ENCODE data around the gene ASPRV1.

The ASPRV1 gene

DNA sequence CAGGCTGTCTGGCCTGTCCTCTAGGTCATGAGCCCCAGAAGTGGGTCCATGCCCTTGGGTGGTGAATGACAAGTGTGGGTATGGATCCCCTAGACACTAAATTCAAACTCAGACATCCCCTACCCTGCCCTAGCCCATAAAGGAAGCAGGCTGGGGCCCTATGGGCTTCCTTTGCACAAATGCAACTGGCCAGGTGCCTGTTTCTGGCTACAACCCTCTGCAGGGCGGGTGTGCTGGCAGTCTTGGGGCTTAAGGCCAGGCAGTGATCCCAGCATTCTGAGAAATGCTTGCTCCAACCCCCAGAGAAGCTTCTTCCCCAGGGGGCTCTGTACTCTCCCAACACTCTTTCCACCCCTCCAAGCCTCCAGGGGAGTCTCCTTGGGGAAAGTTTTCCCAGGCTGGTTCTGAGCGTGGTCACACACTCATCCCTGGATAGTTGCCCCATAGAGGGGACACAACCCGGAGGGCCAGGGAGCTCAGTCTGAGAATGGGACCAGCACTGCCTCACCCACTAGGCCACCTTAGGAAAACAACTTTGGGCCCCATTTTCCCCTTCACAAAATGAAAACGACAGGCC is 16.6 kb upstream of the ASPRV1 start:
- Histone ChIP-seq H3K4me1 (no peaks in the 10 kb centered on the region), H3K27me3 (ENCODE audit: low read depth) (no peaks in the 10 kb centered on the region), H3K36me3 (replicated peaks) (no peaks in the 10 kb centered on the region), H3K4me3 (no peak overlapping the region), H3K9me3 (no peaks in the 10 kb centered on the region)
- DNase-seq (ENCODE audit: low spot score in 2 of 2): no peak
- in situ Hi-C loops (cut with MboI; ENCODE audit: low sequenced_read_pairs): no loop called here

DNA sequence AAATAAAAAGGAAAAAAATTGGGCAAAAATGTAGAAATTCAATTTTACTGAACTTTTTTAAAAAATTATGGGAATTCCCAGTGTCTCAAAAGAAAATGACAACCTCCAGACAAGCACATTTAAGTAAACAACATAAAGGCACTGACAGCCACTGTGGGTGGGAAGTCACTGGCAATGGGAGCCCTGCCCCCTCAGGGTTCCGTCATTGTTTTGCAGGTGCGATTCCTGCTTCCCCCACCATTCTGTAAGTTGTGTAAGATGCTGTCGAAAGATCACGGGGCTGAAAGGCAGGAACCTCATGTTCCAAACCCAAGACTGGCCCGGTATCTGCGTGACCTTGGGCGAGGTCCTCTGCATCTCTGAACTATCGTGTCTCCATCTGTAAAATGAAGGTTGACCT is 15.8 kb upstream of the ASPRV1 start:
- in situ Hi-C loops (cut with MboI; ENCODE audit: low sequenced_read_pairs): no loop called here
- Histone ChIP-seq H3K36me3 (replicated peaks) (no peaks in the 10 kb centered on the region), H3K4me3 (no peak overlapping the region), H3K4me1 (no peaks in the 10 kb centered on the region), H3K27me3 (ENCODE audit: low read depth) (no peaks in the 10 kb centered on the region), H3K9me3 (no peaks in the 10 kb centered on the region)
- DNase-seq (ENCODE audit: low spot score in 2 of 2): no peak

DNA sequence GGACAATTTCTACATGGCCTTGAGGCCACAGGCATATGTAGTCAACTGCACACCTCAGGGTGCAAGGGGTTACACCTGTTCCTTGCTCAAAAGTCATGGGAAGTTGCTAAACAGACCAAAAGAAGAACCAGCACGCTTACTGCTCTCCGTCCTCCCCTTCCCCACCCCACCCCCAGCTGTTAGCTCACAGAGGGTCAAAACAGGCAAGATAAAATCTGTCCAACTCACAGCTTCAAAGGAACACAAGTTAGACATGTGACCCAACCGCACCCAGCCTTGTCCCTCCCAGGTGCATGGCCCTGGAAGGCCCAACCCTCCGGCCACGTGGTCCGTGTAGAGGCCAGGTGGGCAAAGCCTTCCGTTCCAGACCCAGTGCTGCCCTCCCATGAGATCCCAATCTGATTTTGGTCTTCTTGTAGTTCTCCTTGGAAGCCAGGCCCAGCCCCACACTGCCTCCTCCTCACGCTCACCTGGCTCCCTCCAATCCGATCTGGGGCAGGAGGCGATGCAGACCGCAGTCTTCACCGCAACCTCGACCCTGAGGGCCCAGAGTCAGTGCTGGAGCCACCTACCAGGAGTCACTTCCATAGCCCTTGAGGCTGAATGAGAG is 14.5 kb upstream of the ASPRV1 start:
- no peaks in the 10 kb centered on the region for H3K4me1 ChIP-seq
- no peaks in the 10 kb centered on the region for H3K36me3 ChIP-seq (replicated peaks)
- no peak overlapping the region for H3K4me3 ChIP-seq
- H3K9me3 ChIP-seq: no peaks in the 10 kb centered on the region
- in situ Hi-C loops (cut with MboI; ENCODE audit: low sequenced_read_pairs): no loop called here
- DNase-seq (ENCODE audit: low spot score in 2 of 2): no peak
- H3K27me3 ChIP-seq (ENCODE audit: low read depth): no peaks in the 10 kb centered on the region

DNA sequence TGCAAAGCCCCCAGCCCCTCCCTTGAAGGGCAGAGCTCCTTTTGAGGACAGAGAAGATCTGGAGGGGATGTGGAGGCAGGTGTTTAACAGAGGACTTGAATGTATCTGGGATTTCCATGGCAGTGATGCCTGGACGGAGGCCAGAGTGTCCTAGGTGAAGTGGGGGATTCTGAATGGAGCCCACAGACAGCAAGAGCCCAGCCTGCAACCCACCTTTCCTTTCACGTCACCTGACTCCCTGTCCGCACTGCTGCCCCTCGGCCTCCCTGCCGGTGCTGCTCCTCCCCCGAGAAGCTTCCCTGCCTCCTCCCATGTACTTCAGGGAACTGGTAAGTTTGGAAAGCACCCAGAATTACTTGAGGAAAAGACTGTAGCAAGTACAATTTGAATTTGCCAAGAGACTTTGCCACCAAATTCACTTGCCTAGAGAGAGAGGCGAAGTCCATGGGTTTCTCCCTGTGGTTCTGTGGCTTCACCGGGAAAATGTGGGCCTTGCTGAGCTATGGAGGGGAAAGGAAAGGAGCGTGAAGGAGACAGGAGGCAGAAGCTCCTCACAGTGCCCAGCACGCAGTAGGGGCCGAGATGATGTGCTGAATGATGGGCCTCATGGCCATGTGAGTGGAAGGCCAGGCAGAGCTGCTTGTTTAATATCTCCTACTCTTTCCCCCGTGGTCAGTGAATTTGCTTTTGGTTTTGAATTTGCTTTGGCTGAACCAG is 13.9 kb upstream of the ASPRV1 start:
- Histone ChIP-seq H3K9me3 (no peaks in the 10 kb centered on the region), H3K36me3 (replicated peaks) (no peaks in the 10 kb centered on the region), H3K4me1 (no peaks in the 10 kb centered on the region), H3K27me3 (ENCODE audit: low read depth) (no peaks in the 10 kb centered on the region), H3K4me3 (no peak overlapping the region)
- in situ Hi-C loops (cut with MboI; ENCODE audit: low sequenced_read_pairs): no loop called here
- no peak for DNase-seq (ENCODE audit: low spot score in 2 of 2)

DNA sequence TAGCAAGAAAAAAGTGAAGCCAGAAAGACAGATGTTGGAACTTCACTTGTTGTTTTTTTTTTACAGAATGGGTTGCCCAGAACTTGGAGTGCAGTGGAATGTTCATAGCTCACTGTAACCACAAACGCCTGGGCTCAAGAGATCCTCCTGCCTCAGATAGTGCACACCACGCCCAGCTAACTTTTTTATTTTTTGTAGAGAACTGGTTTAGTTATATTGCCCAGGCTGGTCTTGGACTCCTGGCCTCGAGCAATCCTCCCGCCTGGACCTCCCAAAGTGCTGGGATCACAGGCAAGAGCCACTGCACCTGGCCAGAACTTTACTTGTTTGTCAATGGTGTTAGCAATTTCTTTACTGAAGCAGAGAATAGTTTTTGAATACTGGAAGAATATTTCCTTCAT is 11.9 kb upstream of the ASPRV1 start:
- no peaks in the 10 kb centered on the region for H3K9me3 ChIP-seq
- no peaks in the 10 kb centered on the region for H3K36me3 ChIP-seq (replicated peaks)
- H3K4me1 ChIP-seq: no peaks in the 10 kb centered on the region
- no peaks in the 10 kb centered on the region for H3K27me3 ChIP-seq (ENCODE audit: low read depth)
- H3K4me3 ChIP-seq: no peak overlapping the region
- DNase-seq (ENCODE audit: low spot score in 2 of 2): no peak
- in situ Hi-C loops (cut with MboI; ENCODE audit: low sequenced_read_pairs): no loop called here

DNA sequence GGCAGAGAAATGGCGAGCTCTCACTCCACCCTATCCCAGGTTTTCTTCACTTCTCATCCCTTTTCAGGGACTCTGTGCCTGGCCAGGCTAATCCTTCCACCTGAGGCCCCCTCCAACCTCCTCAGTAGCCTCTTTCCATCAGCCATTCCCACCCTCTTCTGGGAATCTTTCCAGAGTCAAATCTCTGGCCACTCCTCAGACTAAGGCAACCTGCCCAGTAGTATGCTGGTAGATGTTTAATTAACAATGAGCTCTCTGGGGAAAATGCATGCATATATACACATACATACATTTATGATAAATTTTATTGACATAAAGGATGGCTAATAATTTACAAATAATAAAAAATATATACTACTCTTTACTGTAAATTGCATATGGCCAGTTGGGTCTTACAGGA is 11.4 kb upstream of the ASPRV1 start:
- Histone ChIP-seq H3K27me3 (ENCODE audit: low read depth) (no peaks in the 10 kb centered on the region), H3K4me3 (no peak overlapping the region), H3K36me3 (replicated peaks) (no peaks in the 10 kb centered on the region), H3K9me3 (no peaks in the 10 kb centered on the region), H3K4me1 (no peaks in the 10 kb centered on the region)
- no peak for DNase-seq (ENCODE audit: low spot score in 2 of 2)
- in situ Hi-C loops (cut with MboI; ENCODE audit: low sequenced_read_pairs): no loop called here

DNA sequence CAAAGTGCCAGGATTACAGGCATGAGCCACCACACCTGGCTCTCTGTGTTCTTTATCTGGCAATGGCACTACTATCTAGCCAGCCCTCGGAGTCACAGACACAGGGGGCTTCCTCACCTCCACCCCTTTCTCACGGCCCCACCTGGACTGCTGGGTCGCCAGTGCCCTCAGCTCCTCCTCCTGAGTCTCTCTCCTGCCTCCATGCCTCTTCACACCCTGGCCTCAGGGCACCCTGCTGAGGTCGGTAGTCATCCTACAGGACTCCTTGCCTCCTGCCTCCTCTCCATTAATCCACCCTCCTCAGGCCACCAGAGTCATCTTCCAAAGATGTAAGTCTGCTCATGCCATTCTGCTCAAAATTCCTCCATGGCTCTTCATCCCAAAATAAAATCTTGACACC is 8.6 kb upstream of the ASPRV1 start:
- DNase-seq (ENCODE audit: low spot score in 2 of 2): no peak
- H3K4me3 ChIP-seq: no peak overlapping the region
- H3K9me3 ChIP-seq: no peaks in the 10 kb centered on the region
- no peaks in the 10 kb centered on the region for H3K27me3 ChIP-seq (ENCODE audit: low read depth)
- H3K36me3 ChIP-seq (replicated peaks): no peaks in the 10 kb centered on the region
- H3K4me1 ChIP-seq: no peaks in the 10 kb centered on the region
- in situ Hi-C loops (cut with MboI; ENCODE audit: low sequenced_read_pairs): no loop called here

DNA sequence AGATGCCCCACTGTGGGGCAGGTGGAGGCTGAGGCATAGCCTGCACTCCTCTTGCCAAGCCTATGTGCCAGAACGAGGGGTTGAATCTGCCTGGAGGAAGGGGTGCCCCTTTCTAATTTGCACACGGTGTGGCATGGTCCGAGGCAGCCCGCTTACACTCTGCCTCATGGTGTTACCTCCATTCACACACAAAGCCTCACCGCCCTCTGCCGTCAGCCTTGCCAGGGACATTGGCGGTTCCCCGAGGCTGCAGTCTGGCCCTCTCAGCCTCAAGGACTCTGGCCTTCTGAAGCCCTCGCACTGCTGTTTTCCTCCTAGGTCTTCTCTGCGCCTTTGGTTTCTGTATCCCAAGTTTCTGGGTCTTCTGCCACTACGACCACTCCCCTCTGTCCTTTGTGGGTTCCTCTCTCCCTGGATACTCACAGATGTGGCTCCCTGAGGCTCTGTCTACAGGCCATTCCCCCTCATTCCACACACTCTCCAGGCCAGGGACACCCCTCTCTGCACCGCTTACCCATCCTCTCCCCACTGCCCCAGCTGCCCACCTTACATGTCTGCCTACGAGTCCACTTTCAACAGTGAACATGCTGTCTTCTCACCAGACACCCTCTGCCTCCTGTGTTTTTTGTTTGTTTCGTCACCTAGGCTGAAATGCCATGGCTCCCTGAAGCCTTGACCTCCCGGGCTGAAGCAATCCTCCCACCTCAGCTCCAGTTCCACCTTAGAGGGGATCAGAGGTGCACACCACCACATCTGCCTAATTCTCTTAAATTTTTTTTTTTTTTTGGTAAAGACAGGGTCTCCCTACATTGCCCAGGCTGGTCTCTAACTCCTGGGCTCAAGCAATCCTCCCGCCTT is 7.9 kb upstream of the ASPRV1 start:
- in situ Hi-C loops (cut with MboI; ENCODE audit: low sequenced_read_pairs): no loop called here
- no peaks in the 10 kb centered on the region for H3K4me1 ChIP-seq
- no peak for DNase-seq (ENCODE audit: low spot score in 2 of 2)
- H3K36me3 ChIP-seq (replicated peaks): no peaks in the 10 kb centered on the region
- no peak overlapping the region for H3K4me3 ChIP-seq
- H3K27me3 ChIP-seq (ENCODE audit: low read depth): no peaks in the 10 kb centered on the region
- no peaks in the 10 kb centered on the region for H3K9me3 ChIP-seq

DNA sequence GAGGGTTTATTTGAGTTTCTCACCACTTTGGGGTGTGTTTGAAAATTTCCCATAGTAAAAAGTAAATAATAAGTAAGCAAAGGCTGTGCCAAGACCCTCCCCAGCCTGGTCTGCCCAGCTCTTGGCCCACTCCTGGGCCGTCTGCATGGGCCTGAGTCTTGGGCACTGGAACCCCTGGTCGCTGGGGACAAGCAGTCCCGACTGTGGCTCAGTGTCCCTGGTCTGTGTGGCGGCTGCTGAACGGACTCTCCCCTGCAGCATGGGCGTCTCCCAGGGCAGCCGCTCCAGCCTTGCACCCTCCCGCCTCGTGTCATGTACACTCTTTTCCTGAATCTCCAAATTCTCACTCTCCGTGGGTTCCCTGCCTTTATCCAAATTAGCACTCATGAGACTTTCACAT is 7.2 kb upstream of the ASPRV1 start:
- H3K4me1 ChIP-seq: no peaks in the 10 kb centered on the region
- no peaks in the 10 kb centered on the region for H3K36me3 ChIP-seq (replicated peaks)
- no peak for DNase-seq (ENCODE audit: low spot score in 2 of 2)
- in situ Hi-C loops (cut with MboI; ENCODE audit: low sequenced_read_pairs): no loop called here
- H3K4me3 ChIP-seq: no peak overlapping the region
- no peaks in the 10 kb centered on the region for H3K9me3 ChIP-seq
- H3K27me3 ChIP-seq (ENCODE audit: low read depth): no peaks in the 10 kb centered on the region

DNA sequence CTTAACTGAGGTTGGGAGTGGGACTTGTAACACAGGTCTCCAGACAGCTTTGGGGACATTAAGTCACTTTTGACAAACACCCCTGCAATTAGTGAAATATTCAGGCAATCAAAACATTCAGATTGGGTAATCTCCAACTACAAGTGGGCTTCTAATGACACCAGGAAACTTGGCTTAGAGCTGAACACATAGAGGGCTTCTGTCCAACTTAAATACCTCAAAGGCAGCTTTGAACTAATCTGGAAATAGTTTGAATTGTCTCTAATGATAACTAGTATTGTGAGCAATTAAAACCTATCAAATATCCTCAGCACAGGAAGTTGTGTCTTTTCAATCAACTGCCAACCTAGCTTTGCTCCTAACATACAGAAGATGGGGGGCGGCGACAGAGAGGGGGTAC is 5.1 kb upstream of the ASPRV1 start:
- no peaks in the 10 kb centered on the region for H3K27me3 ChIP-seq (ENCODE audit: low read depth)
- no peak overlapping the region for H3K4me3 ChIP-seq
- no peaks in the 10 kb centered on the region for H3K36me3 ChIP-seq (replicated peaks)
- no peak for DNase-seq (ENCODE audit: low spot score in 2 of 2)
- no peaks in the 10 kb centered on the region for H3K9me3 ChIP-seq
- in situ Hi-C loops (cut with MboI; ENCODE audit: low sequenced_read_pairs): no loop called here
- no peaks in the 10 kb centered on the region for H3K4me1 ChIP-seq

DNA sequence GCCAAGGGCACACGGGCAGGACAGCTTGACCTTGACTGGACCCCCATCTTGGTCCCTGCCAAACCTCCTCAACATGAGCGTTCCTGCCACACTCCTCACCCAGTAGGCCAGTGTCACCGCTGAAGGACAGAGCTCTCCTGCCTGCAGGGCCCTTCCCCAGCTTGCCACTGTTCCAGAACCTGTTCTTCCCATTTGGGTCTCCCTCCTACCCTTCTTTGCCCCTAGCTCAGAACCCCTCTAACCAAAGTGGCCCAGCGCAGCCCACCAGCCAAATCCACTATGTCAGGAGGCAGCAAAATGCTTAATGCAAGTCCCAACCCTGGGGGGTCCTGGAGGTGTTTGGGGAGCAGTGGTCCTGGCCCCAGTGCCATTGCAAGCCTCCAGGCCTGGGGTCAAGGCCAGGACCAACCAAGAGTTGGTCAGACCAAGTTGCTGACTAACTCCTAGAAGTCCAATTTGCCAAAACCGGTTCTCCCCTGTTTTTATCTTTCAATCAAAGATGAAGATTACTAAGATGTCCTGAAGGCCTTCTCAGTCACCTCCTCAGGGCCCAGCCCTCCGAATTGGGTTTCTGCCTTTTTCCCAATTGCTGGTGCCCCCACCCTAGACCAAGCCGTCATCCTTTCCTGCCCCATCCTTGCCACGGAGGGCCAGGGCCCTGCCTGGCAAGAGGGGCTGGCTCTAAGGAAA is 4.5 kb upstream of the ASPRV1 start:
- Histone ChIP-seq H3K9me3 (no peaks in the 10 kb centered on the region), H3K4me3 (no peak overlapping the region), H3K36me3 (replicated peaks) (no peaks in the 10 kb centered on the region), H3K4me1 (no peaks in the 10 kb centered on the region), H3K27me3 (ENCODE audit: low read depth) (no peaks in the 10 kb centered on the region)
- in situ Hi-C loops (cut with MboI; ENCODE audit: low sequenced_read_pairs): no loop called here
- DNase-seq (ENCODE audit: low spot score in 2 of 2): no peak

DNA sequence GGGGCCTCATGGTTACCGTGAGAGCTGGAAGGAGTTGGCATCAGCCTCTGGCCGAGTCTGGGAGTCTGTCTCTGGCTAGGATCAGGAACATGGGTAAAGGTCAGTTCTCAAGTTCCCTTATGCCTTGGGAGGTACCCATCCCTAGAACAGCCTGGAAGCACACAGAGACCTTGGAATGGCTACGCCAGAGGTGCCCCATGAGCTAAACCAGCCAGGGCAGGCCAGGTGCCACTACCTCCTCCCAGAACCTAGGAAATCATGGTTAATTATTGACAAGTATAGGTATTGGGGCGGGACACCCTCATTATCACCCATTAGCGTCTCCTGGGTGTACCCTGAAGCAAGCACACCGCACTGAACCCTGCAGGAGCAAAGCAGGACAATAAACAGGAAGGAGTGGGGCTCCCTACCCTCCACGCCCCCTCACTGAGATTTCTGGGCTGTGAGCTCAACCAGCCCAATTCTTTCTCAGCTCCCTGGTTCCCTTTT is 3.0 kb upstream of the ASPRV1 start:
- H3K4me3 ChIP-seq: no peak overlapping the region
- no peaks in the 10 kb centered on the region for H3K9me3 ChIP-seq
- H3K36me3 ChIP-seq (replicated peaks): no peaks in the 10 kb centered on the region
- no peaks in the 10 kb centered on the region; the same call in 1 of the 2 replicates for H3K27me3 ChIP-seq (ENCODE audit: low read depth)
- DNase-seq (ENCODE audit: low spot score in 2 of 2): no peak
- H3K4me1 ChIP-seq: no peaks in the 10 kb centered on the region
- in situ Hi-C loops (cut with MboI; ENCODE audit: low sequenced_read_pairs): no loop called here

DNA sequence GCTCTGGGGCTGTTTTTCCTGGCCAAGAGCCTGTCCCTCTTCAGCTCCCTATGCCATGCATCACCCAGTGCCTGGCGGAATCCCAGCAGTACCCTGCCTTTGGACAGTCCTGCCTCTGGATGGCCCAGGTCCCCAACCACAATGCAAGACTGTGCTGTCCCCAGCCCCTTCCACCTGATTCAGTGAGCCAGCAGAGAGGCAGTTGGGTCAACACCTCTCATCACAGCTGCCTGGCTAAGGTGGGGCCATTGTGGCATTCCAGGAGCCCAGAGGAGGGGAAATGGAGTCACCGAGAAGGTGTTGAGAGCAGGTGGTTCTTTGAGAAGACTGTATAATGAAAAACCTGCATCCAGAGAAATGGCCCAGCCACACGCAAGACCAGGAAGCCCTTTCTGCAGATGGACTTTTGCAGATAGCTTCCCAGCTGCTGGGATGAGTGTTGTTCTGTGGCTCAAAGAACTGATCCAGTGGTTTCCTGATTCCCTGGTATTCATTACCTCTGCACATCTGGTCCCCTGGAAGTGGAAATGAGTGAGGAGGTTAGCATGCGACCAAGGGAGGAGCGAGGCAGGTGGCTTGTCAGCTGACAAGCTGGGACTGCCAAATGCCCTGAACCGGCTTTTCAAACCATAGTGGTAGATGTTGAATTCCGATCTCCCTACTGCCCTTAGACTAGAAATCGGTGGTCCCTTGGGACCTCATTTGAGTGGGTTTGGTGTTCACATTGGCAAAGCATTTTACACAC is 1.7 kb upstream of the ASPRV1 start:
- Histone ChIP-seq H3K36me3 (replicated peaks) (no peaks in the 10 kb centered on the region), H3K27me3 (ENCODE audit: low read depth) (no peaks in the 10 kb centered on the region; the same call in 1 of the 2 replicates), H3K4me3 (no peak overlapping the region), H3K4me1 (no peaks in the 10 kb centered on the region), H3K9me3 (no peaks in the 10 kb centered on the region)
- in situ Hi-C loops (cut with MboI; ENCODE audit: low sequenced_read_pairs): no loop called here
- DNase-seq (ENCODE audit: low spot score in 2 of 2): no peak

Data from HAP-1 (cell line).